PC-9 (cell line): Measurements from ENCODE around the gene WBP1L. TPM values are rescaled to one million over a fixed set of nuclear protein-coding genes. Genes with fewer than 3 reads are reported as not detected.

ENCODE experiments used
- BruUV-seq: library from RNA; stranded (reverse); fragments of 400-500 nt; replicated peaks from 2 replicates; lab custom pipeline; 2021; lab: Mats Ljungman, UMichigan
- CTCF ChIA-PET: fragments of 300-600 bp; sonication (Branson Sonifier 250); formaldehyde crosslinking; loops from one replicate; lab custom pipeline; 2022; ENCODE audit warnings: antibody characterized with exemption; lab: Charles Lee
- POLR2A ChIA-PET: fragments of 300-600 bp; sonication (Branson Sonifier 250); formaldehyde crosslinking; loops from one replicate; lab custom pipeline; 2022; ENCODE audit warnings: antibody characterized with exemption; ENCODE audit not compliant: unreplicated experiment; lab: Charles Lee
- DNase-seq, 2 experiments: peaks; one replicate each; pipeline versions ENCODE4 v3.0.0 to v3.0.0-alpha.2; 2015 to 2022; ENCODE audit warnings: mixed read lengths in 1 of 2
- H2AFZ ChIP-seq: fragments of 200-600 bp; sonication (generic); 2 replicates; pipeline ENCODE4 v1.8.1; 2017; ENCODE audit warnings: antibody characterized with exemption
- H3F3A ChIP-seq: fragments of 200-600 bp; sonication (generic); 2 replicates; pipeline ENCODE4 v1.8.1; 2017; ENCODE audit warnings: antibody characterized with exemption, mild to moderate bottlenecking, low read depth; ENCODE audit not compliant: insufficient read depth
- H3K27ac ChIP-seq: fragments of 200-600 bp; sonication (generic); 2 replicates; pipeline ENCODE4 v1.6.1; 2016; ENCODE audit warnings: mixed run types
- H3K27me3 ChIP-seq: fragments of 200-600 bp; sonication (generic); 2 replicates; pipeline ENCODE4 v1.6.1; 2016; ENCODE audit warnings: low read depth, mixed run types; ENCODE audit not compliant: insufficient read depth
- H3K36me3 ChIP-seq: fragments of 200-600 bp; sonication (generic); 2 replicates; pipeline ENCODE4 v1.6.1; 2016; ENCODE audit warnings: low read depth, mixed run types
- H3K4me1 ChIP-seq: fragments of 200-600 bp; sonication (generic); replicated peaks from 2 replicates; pipeline ENCODE4 v1.6.1; 2016; ENCODE audit warnings: mixed run types; ENCODE audit not compliant: insufficient read depth
- H3K4me2 ChIP-seq: fragments of 200-600 bp; sonication (generic); 2 replicates; pipeline ENCODE4 v1.6.1; 2017; ENCODE audit warnings: mixed run types
- H3K4me3 ChIP-seq: fragments of 200-600 bp; sonication (generic); 2 replicates; pipeline ENCODE4 v1.6.1; 2016; ENCODE audit warnings: mixed run types
- H3K79me2 ChIP-seq: fragments of 200-600 bp; sonication (generic); 2 replicates; pipeline ENCODE4 v1.6.1; 2017; ENCODE audit warnings: low read depth, mixed run types
- H3K9me2 ChIP-seq: fragments of 200-600 bp; sonication (generic); 2 replicates; pipeline ENCODE4 v1.8.1; 2017; ENCODE audit warnings: mild to moderate bottlenecking; ENCODE audit not compliant: insufficient read depth
- H3K9me3 ChIP-seq: fragments of 200-600 bp; sonication (generic); 2 replicates; pipeline ENCODE4 v1.8.1; 2016; ENCODE audit warnings: low read depth; ENCODE audit not compliant: insufficient read depth
- H4K20me1 ChIP-seq: fragments of 200-600 bp; sonication (generic); 2 replicates; pipeline ENCODE4 v1.8.1; 2017; ENCODE audit not compliant: insufficient read depth
- CTCF ChIP-seq: fragments of 200-600 bp; sonication (generic); conservative IDR thresholded peaks from 2 replicates; pipeline ENCODE4 v1.6.1; 2017; ENCODE audit warnings: mixed run types, antibody characterized with exemption, mild to moderate bottlenecking, moderate library complexity
- EZH2 ChIP-seq: fragments of 200-600 bp; sonication (generic); IDR thresholded peaks from 2 replicates; pipeline ENCODE4 v1.8.0; 2017; ENCODE audit warnings: antibody characterized with exemption, low read depth
- intact Hi-C: fragments of 100-400 bp; cut with micrococcal nuclease; formaldehyde crosslinking; loops from one replicate; pipeline ENCODE4 v1.10.0; 2022; ENCODE audit not compliant: unreplicated experiment
- total RNA-seq: library from RNA; stranded (reverse); gene quantifications from 2 replicates; pipeline ENCODE4 v1.2.3, GENCODE V29; 2021

WBP1L gene
- total RNA-seq, 1 experiment from 2014 or later, result 19.7 TPM

DNA sequence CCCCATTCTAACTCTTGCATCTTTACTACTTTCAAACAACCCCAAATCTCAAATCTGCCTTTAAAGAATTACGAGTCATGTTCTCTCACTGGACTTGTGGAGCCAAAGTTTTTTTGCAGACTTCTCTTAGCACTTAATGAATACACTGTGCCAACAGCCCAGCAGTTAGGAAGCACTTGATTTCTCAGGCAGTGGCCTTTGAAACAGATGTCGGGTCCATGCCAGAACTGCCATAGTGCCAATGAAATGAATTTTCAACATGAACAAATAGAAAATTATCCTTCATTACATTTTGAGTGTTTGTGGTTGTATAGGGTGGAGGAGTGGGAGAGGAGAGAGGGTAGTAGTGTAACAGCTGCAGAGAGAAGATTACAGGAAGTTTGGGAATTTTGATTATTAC lies 116.2 kb downstream of the WBP1L start:
- POLR2A ChIA-PET, result interaction anchor here (0.7 kb wide), 1 partner anchor 185 kb away, joined by 6 read pairs; no protein-coding TSS in a partner anchor

DNA sequence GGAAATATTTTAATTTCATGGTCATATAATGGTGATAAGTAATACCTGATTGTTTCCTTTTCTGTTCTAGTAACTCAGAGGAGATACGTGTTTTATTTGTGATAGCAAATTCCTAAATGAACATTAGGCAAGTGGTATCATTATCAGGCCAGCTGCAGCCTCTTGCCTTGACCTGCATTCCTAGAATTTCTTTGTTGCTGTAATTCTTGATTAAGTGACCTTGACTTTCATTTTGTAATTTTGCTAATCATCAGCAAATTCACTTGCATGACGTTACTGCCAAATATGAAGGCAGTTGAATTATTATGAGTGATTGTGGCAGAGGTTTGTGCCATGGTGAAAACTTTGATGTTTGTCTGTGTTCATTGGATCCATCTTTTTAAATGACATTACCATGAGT lies 119.9 kb downstream of the WBP1L start:
- no peaks in the 10 kb centered on the region for H3F3A ChIP-seq
- no peaks in the 10 kb centered on the region for H3K9me3 ChIP-seq
- H3K4me2 ChIP-seq, result no peak overlapping the region
- TF ChIP-seq CTCF (no peak), EZH2 (no peak)
- no peaks in the 10 kb centered on the region for H3K9me2 ChIP-seq
- ChIA-PET CTCF (no interaction called here), POLR2A (no interaction called here)
- intact Hi-C loops, result no loop called here
- no peak overlapping the region for H3K27ac ChIP-seq
- no peaks in the 10 kb centered on the region for H3K27me3 ChIP-seq
- no peak for DNase-seq
- H2AFZ ChIP-seq, result no peak overlapping the region
- no peaks in the 10 kb centered on the region for H4K20me1 ChIP-seq
- no peaks in the 10 kb centered on the region for H3K79me2 ChIP-seq
- no TSS peak for BruUV-seq
- no peaks in the 10 kb centered on the region for H3K36me3 ChIP-seq
- H3K4me3 ChIP-seq, result no peak overlapping the region
- no peaks in the 10 kb centered on the region for H3K4me1 ChIP-seq

More for the DNA sequence above, 116.2 kb downstream of the WBP1L start:
- no peaks in the 10 kb centered on the region for H3F3A ChIP-seq
- no TSS peak for BruUV-seq
- no peaks in the 10 kb centered on the region for H4K20me1 ChIP-seq
- intact Hi-C loops, result no loop called here
- no peaks in the 10 kb centered on the region for H3K36me3 ChIP-seq
- CTCF ChIA-PET, result no interaction called here
- no peak overlapping the region for H3K4me3 ChIP-seq
- no peaks in the 10 kb centered on the region for H3K27me3 ChIP-seq
- no peak overlapping the region for H3K27ac ChIP-seq
- no peaks in the 10 kb centered on the region for H3K4me1 ChIP-seq
- peaks cover 7% of the 10 kb centered on the region for H3K79me2 ChIP-seq
- no peak for TF ChIP-seq EZH2
- TF ChIP-seq CTCF, result no peak
- H3K9me3 ChIP-seq, result no peaks in the 10 kb centered on the region
- no peak for DNase-seq
- no peak overlapping the region for H2AFZ ChIP-seq
- H3K9me2 ChIP-seq, result no peaks in the 10 kb centered on the region
- H3K4me2 ChIP-seq, result no peak overlapping the region

DNA sequence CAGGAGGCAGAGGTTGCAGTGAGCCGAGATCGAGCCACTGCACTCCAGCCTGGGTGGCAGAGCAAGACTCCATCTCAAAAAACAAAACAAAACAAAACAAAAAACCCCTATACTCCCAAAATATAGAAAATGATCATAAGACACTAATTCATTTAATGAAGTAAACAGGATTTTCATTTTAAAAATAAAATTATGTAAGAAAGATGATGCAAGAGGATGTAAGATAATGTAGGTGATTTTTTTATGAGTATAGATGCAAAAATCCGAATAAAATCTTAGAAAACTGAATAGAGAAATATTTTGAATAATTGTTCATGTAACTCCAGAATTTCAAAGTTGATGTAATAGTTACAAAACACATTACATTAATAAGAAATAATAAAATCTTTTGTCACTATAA lies 121.9 kb downstream of the WBP1L start:
- H3K27ac ChIP-seq, result no peak overlapping the region
- no peaks in the 10 kb centered on the region for H3K4me1 ChIP-seq
- no peaks in the 10 kb centered on the region for H3K36me3 ChIP-seq
- no peaks in the 10 kb centered on the region for H3F3A ChIP-seq
- H3K4me2 ChIP-seq, result no peak overlapping the region
- BruUV-seq, result no TSS peak
- no peaks in the 10 kb centered on the region for H3K9me2 ChIP-seq
- no peaks in the 10 kb centered on the region for H3K27me3 ChIP-seq
- no peak overlapping the region for H2AFZ ChIP-seq
- TF ChIP-seq CTCF (no peak), EZH2 (no peak)
- DNase-seq, result no peak
- H4K20me1 ChIP-seq, result no peaks in the 10 kb centered on the region
- H3K9me3 ChIP-seq, result no peaks in the 10 kb centered on the region
- no peak overlapping the region for H3K4me3 ChIP-seq
- intact Hi-C loops, result no loop called here
- ChIA-PET CTCF (no interaction called here), POLR2A (no interaction called here)
- H3K79me2 ChIP-seq, result no peaks in the 10 kb centered on the region

Other genes starting within 250 kb of the WBP1L start
- 25.8 and 29.4 TPM in 2 replicates for gene ACTR1A, start 241.2 kb upstream of the WBP1L start, total RNA-seq
- 16.9 and 20.2 TPM in 2 replicates for gene SUFU, start 240.0 kb upstream of the WBP1L start, total RNA-seq
- gene TRIM8, start 99.5 kb upstream of the WBP1L start, total RNA-seq, result 59.8 and 73.0 TPM in 2 replicates
- 7.1 and 9.7 TPM in 2 replicates for gene ARL3, start 29.6 kb upstream of the WBP1L start, total RNA-seq
- gene SFXN2, start 29.3 kb upstream of the WBP1L start, total RNA-seq, result 5.3 and 5.4 TPM in 2 replicates
- not detected in 2 replicates for gene CYP17A1, start 93.5 kb downstream of the WBP1L start, total RNA-seq
- gene BORCS7, start 110.3 kb downstream of the WBP1L start, total RNA-seq, result 8.2 and 9.4 TPM in 2 replicates
- gene AS3MT, start 125.5 kb downstream of the WBP1L start, total RNA-seq, result 0.22 TPM in 1 of 2 replicates, not detected in the other
- 7.4 and 8.8 TPM in 2 replicates for gene CNNM2, start 174.3 kb downstream of the WBP1L start, total RNA-seq